Measurements from ENCODE around the gene PKM.

PKM gene

GRCh38 chr15:72199721-72200212 is 31.2 kb downstream of the PKM start:
- DNase-seq: peak; percentile 73

GRCh38 chr15:72199205-72199515 is 31.8 kb downstream of the PKM start:
- no peak for DNase-seq

GRCh38 chr15:72198356-72199204 is 32.4 kb downstream of the PKM start:
- no peak for DNase-seq

- no peak for DNase-seq
Measured at GRCh38 chr15:72197460-72198355, 33.3 kb downstream of the PKM start, which contains the start of gene GRAMD2A. Gene GRAMD2A (minus strand): TSS chr15:72197787.

GRCh38 chr15:72197041-72197459 is 33.9 kb downstream of the PKM start:
- no peak for DNase-seq

GRCh38 chr15:72196409-72197040 is 34.5 kb downstream of the PKM start:
- no peak for DNase-seq

- no peak for DNase-seq
Measured at GRCh38 chr15:72195101-72195511, 35.9 kb downstream of the PKM start.

GRCh38 chr15:72193836-72194396 is 37.1 kb downstream of the PKM start:
- no peak for DNase-seq

GRCh38 chr15:72192416-72192815 is 38.6 kb downstream of the PKM start:
- no peak for DNase-seq

- DNase-seq: no peak
Measured at GRCh38 chr15:72189250-72189902, 41.6 kb downstream of the PKM start.

GRCh38 chr15:72184165-72184811 is 46.7 kb downstream of the PKM start:
- DNase-seq: no peak

- no peak for DNase-seq
Measured at GRCh38 chr15:72183781-72184164, 47.2 kb downstream of the PKM start.

- DNase-seq: no peak
Measured at GRCh38 chr15:72182673-72183072, 48.3 kb downstream of the PKM start.

- no peak for DNase-seq
Measured at GRCh38 chr15:72182244-72182643, 48.7 kb downstream of the PKM start.

- no peak for DNase-seq
Measured at GRCh38 chr15:72180761-72181324, 50.1 kb downstream of the PKM start.

- no peak for DNase-seq
Measured at GRCh38 chr15:72179950-72180581, 50.9 kb downstream of the PKM start.

- DNase-seq: no peak
Measured at GRCh38 chr15:72178976-72179585, 51.9 kb downstream of the PKM start.

GRCh38 chr15:72176743-72177142 is 54.2 kb downstream of the PKM start:
- DNase-seq: no peak

GRCh38 chr15:72176159-72176558 is 54.8 kb downstream of the PKM start:
- no peak for DNase-seq

Data from activated CD4-positive, alpha-beta T cell treated with anti-CD3 and anti-CD28 coated beads, Interleukin-2, amount 50 U/mL, for 1 hour (primary cell).